Tibial artery (tissue), 4 donors: Measurements from ENCODE around the gene AP1M2.

Source experiments
- DNase-seq, 2 donors: peaks; one replicate each; pipeline ENCODE4 v3.0.0-alpha.2; 2019
- H3K27ac ChIP-seq, 2 donors: fragments of 200-600 bp; sonication (generic) in 1 of 2; 1 replicate in 1 of 2; 2 replicates in 1 of 2; pipeline ENCODE4 v1.5.1; 2018 to 2019; ENCODE audit warnings: mild to moderate bottlenecking in 1 of 2
- H3K27me3 ChIP-seq, 2 donors: fragments of 200-600 bp; sonication (generic) in 1 of 2; one replicate each; pipeline versions ENCODE4 v1.5.1 to v1.6.0; 2016 to 2019
- H3K36me3 ChIP-seq, 3 donors: fragments of 200-600 bp; sonication (generic) in 2 of 3; one replicate each; pipeline ENCODE4 v1.5.1; 2016 to 2019; ENCODE audit warnings: mild to moderate bottlenecking in 2 of 3
- H3K4me1 ChIP-seq, 4 donors: fragments of 200-600 bp; sonication (generic) in 2 of 4; 1 replicate in 3 of 4; 2 replicates in 1 of 4; pipeline ENCODE4 v1.5.1; 2016 to 2019
- H3K4me3 ChIP-seq, 2 donors: fragments of 200-600 bp; sonication (generic) in 1 of 2; 1 replicate in 1 of 2; 2 replicates in 1 of 2; pipeline ENCODE4 v1.5.1; 2018 to 2019; ENCODE audit warnings: mild to moderate bottlenecking in 2 of 2
- H3K9me3 ChIP-seq, 3 donors: fragments of 200-600 bp; sonication (generic) in 1 of 3; one replicate each; pipeline ENCODE4 v1.5.1; 2016 to 2019
- CTCF ChIP-seq, 2 experiments: fragments of 200-600 bp in 1 of 2; fragments of 450-650 bp in 1 of 2; IDR thresholded peaks; one replicate each; pipeline ENCODE4 v1.5.1; 2017 to 2019; ENCODE audit warnings: antibody characterized with exemption in 2 of 2, mild to moderate bottlenecking in 1 of 2, moderate library complexity in 1 of 2
- intact Hi-C: fragments of 100-400 bp; cut with DNase I; formaldehyde crosslinking; loops from one replicate; pipeline ENCODE4 v1.15.0; 2023; ENCODE audit warnings: low total_unique reads

Gene AP1M2

GRCh38 chr19:10566658-10567410, 20.3 kb downstream of the AP1M2 start:
- no peak for DNase-seq
- no peak for TF ChIP-seq CTCF (IDR thresholded peaks at IDR 0.05)
- intact Hi-C loops = loop anchor here (5.0 to 10.0 kb wide), 2 partner anchors 65 to 162 kb away; partner anchors contain the start of genes CDC37 and KEAP1
- no peaks in the 10 kb centered on the region for H3K27me3 ChIP-seq
- peak overlapping the region; percentile 91 to 94 for H3K4me3 ChIP-seq
- peaks cover 0 to 42% (median 32%) of the 10 kb centered on the region in 4 donors for H3K4me1 ChIP-seq
- no peaks in the 10 kb centered on the region for H3K9me3 ChIP-seq
- peaks cover 0 to 12% (median 0%) of the 10 kb centered on the region in 3 donors for H3K36me3 ChIP-seq
- peak overlapping the region; percentile 91 to 92 for H3K27ac ChIP-seq

GRCh38 chr19:10566408-10566657, 20.8 kb downstream of the AP1M2 start:
- TF ChIP-seq CTCF (IDR thresholded peaks at IDR 0.05) = no peak
- H3K27ac ChIP-seq = peak overlapping the region; percentile 91 to 92
- peak overlapping the region; percentile 91 to 94 for H3K4me3 ChIP-seq
- H3K4me1 ChIP-seq = peaks cover 0 to 42% (median 32%) of the 10 kb centered on the region in 4 donors
- H3K27me3 ChIP-seq = no peaks in the 10 kb centered on the region
- intact Hi-C loops = loop anchor here (5.0 to 10.0 kb wide), 2 partner anchors 64 to 162 kb away; partner anchors contain the start of genes CDC37 and KEAP1
- H3K9me3 ChIP-seq = no peaks in the 10 kb centered on the region
- peaks cover 0 to 16% (median 1%) of the 10 kb centered on the region in 3 donors for H3K36me3 ChIP-seq
- DNase-seq = no peak

- peaks cover 0 to 42% (median 32%) of the 10 kb centered on the region in 4 donors for H3K4me1 ChIP-seq
- no peaks in the 10 kb centered on the region for H3K27me3 ChIP-seq
- H3K4me3 ChIP-seq = peak within 1 kb of the TSS; percentile 91 to 94
- H3K9me3 ChIP-seq = no peaks in the 10 kb centered on the region
- peak; percentile 98 to 99 for DNase-seq
- intact Hi-C loops = loop anchor here (5.0 to 10.0 kb wide), 2 partner anchors 63 to 161 kb away; partner anchors contain the start of genes CDC37 and KEAP1
- peak within 1 kb of the TSS; percentile 91 to 92 for H3K27ac ChIP-seq
- peaks cover 5 to 22% (median 6%) of the 10 kb centered on the region in 3 donors for H3K36me3 ChIP-seq
- TF ChIP-seq CTCF (IDR thresholded peaks at IDR 0.05) = peak; percentile 13 to 53
These were observed 21.3 kb downstream of the AP1M2 start, which contains the start of gene KRI1 for GRCh38 chr19:10565567-10566407. TSS of gene KRI1 (minus strand) at chr19:10566010. CDS start at chr19:10565999, 11 bp downstream.

GRCh38 chr19:10565028-10565566, 22.0 kb downstream of the AP1M2 start:
- intact Hi-C loops = loop anchor here (5.0 to 10.0 kb wide), 2 partner anchors 63 to 160 kb away; partner anchors contain the start of genes CDC37 and KEAP1
- peak; percentile 45 to 76 for DNase-seq
- Histone ChIP-seq H3K4me1 (peaks cover 0 to 42% (median 32%) of the 10 kb centered on the region in 4 donors), H3K27ac (peak overlapping the region; percentile 91 to 92), H3K4me3 (peak overlapping the region; percentile 91 to 94), H3K36me3 (peaks cover 9 to 29% (median 13%) of the 10 kb centered on the region in 3 donors), H3K9me3 (no peaks in the 10 kb centered on the region), H3K27me3 (no peaks in the 10 kb centered on the region)
- TF ChIP-seq CTCF (IDR thresholded peaks at IDR 0.05) = peak in 1 of 2 experiments; percentile 8

GRCh38 chr19:10562609-10563008, 24.5 kb downstream of the AP1M2 start:
- intact Hi-C loops = loop anchor here (10.0 kb wide), 1 partner anchor 158 kb away; the partner anchor contains the start of gene CDC37
- DNase-seq = no peak
- Histone ChIP-seq H3K4me1 (peaks cover 0 to 29% (median 22%) of the 10 kb centered on the region in 4 donors), H3K27me3 (no peaks in the 10 kb centered on the region), H3K27ac (no peak overlapping the region), H3K4me3 (no peak overlapping the region), H3K36me3 (peaks cover 19 to 54% (median 34%) of the 10 kb centered on the region in 3 donors), H3K9me3 (no peaks in the 10 kb centered on the region)
- TF ChIP-seq CTCF (IDR thresholded peaks at IDR 0.05) = no peak
